Activated naive CD8-positive, alpha-beta T cell treated with anti-CD3 and anti-CD28 coated beads for 36 hours (primary cell): Measurements from ENCODE around the gene HSPBP1. TPM values are rescaled to one million over a fixed set of nuclear protein-coding genes. Genes with fewer than 3 reads are reported as not detected.
A peak's percentile ranks its signal among the peaks of the same experiment; 100 is the strongest.

ENCODE experiments used
- DNase-seq: peaks from one replicate; pipeline ENCODE4 v3.0.0; 2021
- H3K27ac Mint-ChIP-seq: one replicate; pipeline ENCODE4 v1.8.0; 2022; ENCODE audit warnings: mild to moderate bottlenecking, moderate library complexity, mixed read lengths
- H3K27me3 Mint-ChIP-seq: one replicate; pipeline ENCODE4 v1.8.0; 2022; ENCODE audit warnings: mild to moderate bottlenecking, mixed read lengths
- H3K36me3 Mint-ChIP-seq: one replicate; pipeline ENCODE4 v1.8.0; 2021; ENCODE audit warnings: mild to moderate bottlenecking, mixed read lengths
- H3K4me1 Mint-ChIP-seq: one replicate; pipeline ENCODE4 v1.8.0; 2021; ENCODE audit warnings: mixed read lengths
- H3K4me3 Mint-ChIP-seq: one replicate; pipeline ENCODE4 v1.8.0; 2022; ENCODE audit warnings: mild to moderate bottlenecking, moderate library complexity, mixed read lengths
- H3K9me3 Mint-ChIP-seq: one replicate; pipeline ENCODE4 v1.8.0; 2022; ENCODE audit warnings: mixed read lengths
- total RNA-seq, 2 experiments: library from RNA; stranded (reverse); gene quantifications; one replicate each; pipeline ENCODE4 v1.2.3, GENCODE V29; 2021

The HSPBP1 gene
- total RNA-seq, 2 experiments from 2014 or later, result 68.0 to 69.7 TPM

GRCh38 chr19:55255618-55256423, 24.1 kb downstream of the HSPBP1 start:
- Mint-ChIP-seq H3K9me3 (no peaks in the 10 kb centered on the region), H3K36me3 (peaks cover 56% of the 10 kb centered on the region), H3K4me1 (peaks cover 56% of the 10 kb centered on the region), H3K27me3 (no peaks in the 10 kb centered on the region), H3K27ac (peak overlapping the region; percentile 98), H3K4me3 (peak overlapping the region; percentile 100)
- DNase-seq, result peak; percentile 73

GRCh38 chr19:55254625-55254977, 25.3 kb downstream of the HSPBP1 start:
- Mint-ChIP-seq H3K27me3 (no peaks in the 10 kb centered on the region), H3K4me1 (peaks cover 56% of the 10 kb centered on the region), H3K27ac (peak overlapping the region; percentile 98), H3K4me3 (peak overlapping the region; percentile 100), H3K36me3 (peaks cover 59% of the 10 kb centered on the region), H3K9me3 (no peaks in the 10 kb centered on the region)
- no peak for DNase-seq

- Mint-ChIP-seq H3K9me3 (no peaks in the 10 kb centered on the region), H3K4me1 (peaks cover 55% of the 10 kb centered on the region), H3K36me3 (peaks cover 59% of the 10 kb centered on the region), H3K27me3 (no peaks in the 10 kb centered on the region), H3K4me3 (peak overlapping the region; percentile 100), H3K27ac (peak overlapping the region; percentile 98)
- peak; percentile 55 for DNase-seq
Observed at GRCh38 chr19:55253842-55254624, 25.9 kb downstream of the HSPBP1 start.

- peak overlapping the region; percentile 98 for H3K27ac Mint-ChIP-seq
- H3K27me3 Mint-ChIP-seq, result no peaks in the 10 kb centered on the region
- no peak for DNase-seq
- no peaks in the 10 kb centered on the region for H3K9me3 Mint-ChIP-seq
- H3K36me3 Mint-ChIP-seq, result peaks cover 63% of the 10 kb centered on the region
- peak overlapping the region; percentile 100 for H3K4me3 Mint-ChIP-seq
- H3K4me1 Mint-ChIP-seq, result peaks cover 63% of the 10 kb centered on the region
Observed at GRCh38 chr19:55252760-55253663, 26.9 kb downstream of the HSPBP1 start.

- no peaks in the 10 kb centered on the region for H3K9me3 Mint-ChIP-seq
- peaks cover 61% of the 10 kb centered on the region for H3K4me1 Mint-ChIP-seq
- H3K27me3 Mint-ChIP-seq, result no peaks in the 10 kb centered on the region
- H3K4me3 Mint-ChIP-seq, result peak overlapping the region; percentile 73
- peaks cover 48% of the 10 kb centered on the region for H3K36me3 Mint-ChIP-seq
- peak overlapping the region; percentile 87 for H3K27ac Mint-ChIP-seq
- peak; percentile 35 for DNase-seq
Observed at GRCh38 chr19:55251341-55252081, 28.4 kb downstream of the HSPBP1 start.

- H3K27me3 Mint-ChIP-seq, result no peaks in the 10 kb centered on the region
- peaks cover 50% of the 10 kb centered on the region for H3K4me1 Mint-ChIP-seq
- no peaks in the 10 kb centered on the region for H3K9me3 Mint-ChIP-seq
- H3K27ac Mint-ChIP-seq, result peak overlapping the region; percentile 87
- no peak for DNase-seq
- peak overlapping the region; percentile 73 for H3K4me3 Mint-ChIP-seq
- H3K36me3 Mint-ChIP-seq, result peaks cover 37% of the 10 kb centered on the region
Observed at GRCh38 chr19:55250262-55251036, 29.5 kb downstream of the HSPBP1 start.

- no peaks in the 10 kb centered on the region for H3K27me3 Mint-ChIP-seq
- no peaks in the 10 kb centered on the region for H3K9me3 Mint-ChIP-seq
- H3K27ac Mint-ChIP-seq, result no peak overlapping the region
- H3K4me3 Mint-ChIP-seq, result no peak overlapping the region
- peaks cover 31% of the 10 kb centered on the region for H3K36me3 Mint-ChIP-seq
- no peak for DNase-seq
- H3K4me1 Mint-ChIP-seq, result peaks cover 46% of the 10 kb centered on the region
Observed at GRCh38 chr19:55249841-55250240, 30.1 kb downstream of the HSPBP1 start.

- peaks cover 44% of the 10 kb centered on the region for H3K4me1 Mint-ChIP-seq
- peaks cover 27% of the 10 kb centered on the region for H3K36me3 Mint-ChIP-seq
- peak overlapping the region; percentile 65 for H3K27ac Mint-ChIP-seq
- H3K27me3 Mint-ChIP-seq, result no peaks in the 10 kb centered on the region
- H3K9me3 Mint-ChIP-seq, result no peaks in the 10 kb centered on the region
- no peak overlapping the region for H3K4me3 Mint-ChIP-seq
- no peak for DNase-seq
Observed at GRCh38 chr19:55248704-55249103, 31.2 kb downstream of the HSPBP1 start.

GRCh38 chr19:55248166-55248675, 31.7 kb downstream of the HSPBP1 start:
- no peak for DNase-seq
- Mint-ChIP-seq H3K27me3 (no peaks in the 10 kb centered on the region), H3K27ac (peak overlapping the region; percentile 65), H3K9me3 (no peaks in the 10 kb centered on the region), H3K4me3 (no peak overlapping the region), H3K36me3 (peaks cover 24% of the 10 kb centered on the region), H3K4me1 (peaks cover 39% of the 10 kb centered on the region)

GRCh38 chr19:55247621-55248099, 32.2 kb downstream of the HSPBP1 start:
- no peak for DNase-seq
- no peaks in the 10 kb centered on the region for H3K9me3 Mint-ChIP-seq
- peaks cover 34% of the 10 kb centered on the region for H3K4me1 Mint-ChIP-seq
- no peak overlapping the region for H3K4me3 Mint-ChIP-seq
- peaks cover 24% of the 10 kb centered on the region for H3K36me3 Mint-ChIP-seq
- H3K27ac Mint-ChIP-seq, result no peak overlapping the region
- no peaks in the 10 kb centered on the region for H3K27me3 Mint-ChIP-seq

GRCh38 chr19:55246462-55247451, 33.2 kb downstream of the HSPBP1 start:
- no peak for DNase-seq
- Mint-ChIP-seq H3K27me3 (no peaks in the 10 kb centered on the region), H3K9me3 (no peaks in the 10 kb centered on the region), H3K4me3 (no peak overlapping the region), H3K4me1 (peaks cover 28% of the 10 kb centered on the region), H3K27ac (no peak overlapping the region), H3K36me3 (peaks cover 22% of the 10 kb centered on the region)

GRCh38 chr19:55245236-55245904, 34.5 kb downstream of the HSPBP1 start:
- Mint-ChIP-seq H3K27me3 (no peaks in the 10 kb centered on the region), H3K9me3 (no peaks in the 10 kb centered on the region), H3K4me3 (no peak overlapping the region), H3K27ac (no peak overlapping the region), H3K4me1 (peaks cover 15% of the 10 kb centered on the region), H3K36me3 (peaks cover 20% of the 10 kb centered on the region)
- no peak for DNase-seq
